HepG2 (cell line): ENCODE results near the gene CCDC97. TPM values are rescaled to one million over a fixed set of nuclear protein-coding genes. Genes with fewer than 3 reads are reported as not detected.

Source experiments
- AFF4 ChIP-seq: sonication (generic); formaldehyde crosslinking; IDR thresholded peaks from 2 replicates; pipeline ENCODE4 v1.4.0; 2020; ENCODE audit warnings: missing genetic modification reagents
- ASH2L ChIP-seq: fragments of 300-600, 200-600 bp; sonication (generic); IDR thresholded peaks from 2 replicates; pipeline ENCODE4 v1.7.0; 2017; ENCODE audit warnings: low read depth, mild to moderate bottlenecking, moderate library complexity, mixed read lengths, low read length; ENCODE audit not compliant: insufficient read length
- CBX2 ChIP-seq, 2 experiments: fragments of 200-600 bp in 1 of 2; sonication (generic); formaldehyde crosslinking in 1 of 2; IDR thresholded peaks; 2 replicates each; pipeline versions ENCODE4 v1.7.0 to v1.8.1; 2018 to 2022; ENCODE audit warnings: low read depth in 2 of 2, low read length in 1 of 2, mild to moderate bottlenecking in 1 of 2, missing genetic modification reagents in 1 of 2
- GFI1 ChIP-seq: sonication (generic); formaldehyde crosslinking; IDR thresholded peaks from 2 replicates; pipeline ENCODE4 v1.5.0; 2020; ENCODE audit warnings: missing genetic modification reagents, mild to moderate bottlenecking, borderline replicate concordance
- KAT8 ChIP-seq: IDR thresholded peaks from 2 replicates; pipeline ENCODE4 v1.6.1; 2016; ENCODE audit warnings: missing genetic modification reagents, missing compliant biosample characterization
- KDM4B ChIP-seq: sonication (generic); formaldehyde crosslinking; IDR thresholded peaks from 2 replicates; pipeline ENCODE4 v1.4.0; 2020; ENCODE audit warnings: missing genetic modification reagents
- MTERF4 ChIP-seq: sonication (generic); formaldehyde crosslinking; IDR thresholded peaks from 2 replicates; pipeline ENCODE4 v1.8.0; 2023; ENCODE audit warnings: mild to moderate bottlenecking, missing genetic modification reagents
- NFYC ChIP-seq: IDR thresholded peaks from 2 replicates; pipeline ENCODE4 v1.6.1; 2016; ENCODE audit warnings: missing genetic modification reagents, missing compliant biosample characterization
- PBX2 ChIP-seq: IDR thresholded peaks from 2 replicates; pipeline ENCODE4 v1.6.1; 2016; ENCODE audit warnings: control low read depth
- SOX6 ChIP-seq, 2 experiments: fragments of 450-650 bp in 1 of 2; sonication (generic) in 1 of 2; formaldehyde crosslinking in 1 of 2; IDR thresholded peaks; 2 replicates each; pipeline versions ENCODE4 v1.4.0 to v1.6.1; 2017 to 2020; ENCODE audit warnings: antibody characterized with exemption in 1 of 2, mild to moderate bottlenecking in 1 of 2, missing genetic modification reagents in 1 of 2
- ZBTB26 ChIP-seq: IDR thresholded peaks from 2 replicates; pipeline ENCODE4 v1.6.1; 2016; ENCODE audit warnings: missing compliant biosample characterization, missing genetic modification reagents, borderline replicate concordance
- ZBTB49 ChIP-seq: sonication (generic); formaldehyde crosslinking; IDR thresholded peaks from 2 replicates; pipeline ENCODE4 v1.4.0; 2020; ENCODE audit warnings: missing genetic modification reagents, borderline replicate concordance
- ZSCAN20 ChIP-seq: sonication (generic); formaldehyde crosslinking; IDR thresholded peaks from 2 replicates; pipeline ENCODE4 v1.4.0; 2020; ENCODE audit warnings: missing genetic modification reagents, mild to moderate bottlenecking, borderline replicate concordance
- ZSCAN31 ChIP-seq: sonication (generic); formaldehyde crosslinking; IDR thresholded peaks from 2 replicates; pipeline ENCODE4 v1.5.0; 2020; ENCODE audit warnings: low read depth, mild to moderate bottlenecking, missing genetic modification reagents
- polyA plus RNA-seq, 8 experiments: library from polyadenylated mRNA; depleted of rRNA in 3 of 8; stranded (reverse) in 7 of 8; unstranded in 1 of 8; fragments of >200 nt; fragmentation: Illumina TruSeq in 4 of 8; extraction: Trizol in 4 of 8; gene quantifications; 2 replicates each; pipeline versions ENCODE4 v1.2.1 to v1.2.3, GENCODE V29; 2011 to 2016; ENCODE audit warnings: low read depth in 4 of 8, missing spikeins in 1 of 8, mixed read lengths in 1 of 8; ENCODE audit not compliant: insufficient read depth in 1 of 8
- total RNA-seq, 5 experiments: library from RNA; depleted of rRNA; stranded (reverse); fragments of >200 nt; fragmentation: Illumina TruSeq; extraction: Trizol; gene quantifications; 2 replicates each; pipeline ENCODE4 v1.2.3, GENCODE V29; 2016; ENCODE audit warnings: low read depth in 1 of 5

The CCDC97 gene
- total and polyA plus RNA-seq, 2 of the 13 experiments (the other 11 are each of a cell fraction or from before 2014, with no cell fraction given) = 6.2 to 7.3 TPM

GRCh38 chr19:41363753-41364523 is 54.0 kb downstream of the CCDC97 start, which contains the start of gene B9D2 (continued):
- TF ChIP-seq ASH2L (peak; percentile 77), KAT8 (peak; percentile 85), ZBTB49 (CRISPR knock-in tag) (no peak), ZSCAN20 (CRISPR knock-in tag) (no peak), NFYC (CRISPR knock-in tag) (peak; percentile 85), PBX2 (CRISPR knock-in tag) (peak; percentile 85), MTERF4 (CRISPR knock-in tag) (no peak), CBX2 (IDR thresholded peaks at IDR 0.05; ENCODE audit: low read depth, low read length) (no peak), CBX2 (CRISPR knock-in tag; IDR thresholded peaks at IDR 0.05; ENCODE audit: low read depth) (no peak), SOX6 (IDR thresholded peaks at IDR 0.05) (no peak), SOX6 (CRISPR knock-in tag; IDR thresholded peaks at IDR 0.05) (peak; percentile 11; the same call in 1 of the 2 replicates), KDM4B (CRISPR knock-in tag) (no peak), ZBTB26 (CRISPR knock-in tag) (peak; percentile 34; the same call in 1 of the 2 replicates), GFI1 (no peak), ZSCAN31 (CRISPR knock-in tag) (0 out of 2 replicates have a peak, but pooled peaks have one; percentile 49), AFF4 (no peak)
